ENCODE measurements around the gene GALM.

DNA sequence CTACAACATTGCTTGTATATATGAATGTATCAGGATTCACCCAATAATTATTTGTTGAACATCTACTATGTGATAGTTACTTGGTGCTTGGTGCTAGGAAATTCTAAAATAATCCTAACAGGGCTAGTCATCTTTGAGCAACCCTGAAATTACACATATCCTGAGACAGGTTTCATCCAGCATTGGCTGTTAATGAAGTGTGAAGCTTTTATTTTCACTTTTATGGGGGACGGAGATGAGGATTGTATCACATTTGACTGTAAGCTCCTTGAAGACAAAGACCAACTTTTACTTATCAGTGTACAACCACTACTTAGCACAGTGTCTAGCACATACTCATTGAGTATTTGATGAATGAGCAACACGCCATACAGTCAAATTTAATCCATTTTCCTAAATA is 6.8 kb upstream of the GALM start:
- TF ChIP-seq, protein P1, sequence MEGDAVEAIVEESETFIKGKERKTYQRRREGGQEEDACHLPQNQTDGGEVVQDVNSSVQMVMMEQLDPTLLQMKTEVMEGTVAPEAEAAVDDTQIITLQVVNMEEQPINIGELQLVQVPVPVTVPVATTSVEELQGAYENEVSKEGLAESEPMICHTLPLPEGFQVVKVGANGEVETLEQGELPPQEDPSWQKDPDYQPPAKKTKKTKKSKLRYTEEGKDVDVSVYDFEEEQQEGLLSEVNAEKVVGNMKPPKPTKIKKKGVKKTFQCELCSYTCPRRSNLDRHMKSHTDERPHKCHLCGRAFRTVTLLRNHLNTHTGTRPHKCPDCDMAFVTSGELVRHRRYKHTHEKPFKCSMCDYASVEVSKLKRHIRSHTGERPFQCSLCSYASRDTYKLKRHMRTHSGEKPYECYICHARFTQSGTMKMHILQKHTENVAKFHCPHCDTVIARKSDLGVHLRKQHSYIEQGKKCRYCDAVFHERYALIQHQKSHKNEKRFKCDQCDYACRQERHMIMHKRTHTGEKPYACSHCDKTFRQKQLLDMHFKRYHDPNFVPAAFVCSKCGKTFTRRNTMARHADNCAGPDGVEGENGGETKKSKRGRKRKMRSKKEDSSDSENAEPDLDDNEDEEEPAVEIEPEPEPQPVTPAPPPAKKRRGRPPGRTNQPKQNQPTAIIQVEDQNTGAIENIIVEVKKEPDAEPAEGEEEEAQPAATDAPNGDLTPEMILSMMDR (conservative IDR thresholded peaks at IDR 0.05; ENCODE audit: low read depth, low read length) = no peak
- TF ChIP-seq EZH2 (IDR thresholded peaks at IDR 0.05; ENCODE audit: low read length, unreplicated experiment) = no peak

Data from PC-3 (cell line).